Neural cell (in vitro differentiated cells): ENCODE results near the gene GSG1L.

Experiments used
- CTCF ChIP-seq: fragments of 450-650 bp; IDR thresholded peaks from 2 replicates; pipeline ENCODE4 v1.5.1; 2014; ENCODE audit warnings: antibody characterized with exemption, mild to moderate bottlenecking, moderate library complexity; ENCODE audit not compliant: poor library complexity, severe bottlenecking
- EP300 ChIP-seq: fragments of 450-650 bp; conservative IDR thresholded peaks from 2 replicates; pipeline ENCODE4 v1.6.1; 2014; ENCODE audit warnings: antibody characterized with exemption, mild to moderate bottlenecking, moderate library complexity; ENCODE audit not compliant: poor library complexity, severe bottlenecking
- EZH2 ChIP-seq: fragments of 200-600, 300-800 bp; shearing (Covaris generic), sonication (generic); IDR thresholded peaks from 2 replicates; pipeline ENCODE4 v1.6.1; 2014; ENCODE audit warnings: antibody characterized with exemption, low read length, borderline replicate concordance, mild to moderate bottlenecking; ENCODE audit not compliant: insufficient read depth, poor library complexity, severe bottlenecking
- MXI1 ChIP-seq: fragments of 450-650 bp; conservative IDR thresholded peaks from 2 replicates; pipeline ENCODE4 v1.6.1; 2014; ENCODE audit warnings: antibody characterized with exemption, mild to moderate bottlenecking; ENCODE audit not compliant: poor library complexity, severe bottlenecking
- POLR2AphosphoS5 ChIP-seq: IDR thresholded peaks from 2 replicates; pipeline ENCODE4 v1.6.1; 2012
- SMC3 ChIP-seq: fragments of 450-650 bp; conservative IDR thresholded peaks from 2 replicates; pipeline ENCODE4 v1.6.1; 2014; ENCODE audit warnings: antibody characterized with exemption, mild to moderate bottlenecking, moderate library complexity; ENCODE audit not compliant: poor library complexity
- TAF1 ChIP-seq: IDR thresholded peaks from 2 replicates; pipeline ENCODE4 v1.6.1; 2012; ENCODE audit warnings: low read depth

GRCh38 chr16:27789595-27790241 is 273.8 kb downstream of the GSG1L start:
- TF ChIP-seq EP300 = no peak
- no peak for TF ChIP-seq POLR2AphosphoS5
- TF ChIP-seq CTCF = no peak
- TF ChIP-seq TAF1 = no peak
- TF ChIP-seq EZH2 = no peak
- TF ChIP-seq MXI1 = no peak
- TF ChIP-seq SMC3 = no peak
